Tongue (tissue), 2 donors: ENCODE results near the gene PROX1. TPM values are rescaled to one million over a fixed set of nuclear protein-coding genes. Genes with fewer than 3 reads are reported as not detected.

Experiments
- DNase-seq: peaks from one replicate; pipeline ENCODE4 v3.0.0-alpha.2; 2015
- total RNA-seq: library from RNA; depleted of rRNA; stranded (reverse); fragments of >200 nt; gene quantifications from one replicate; pipeline ENCODE4 v1.2.3, GENCODE V29; 2014

The PROX1 gene
- total RNA-seq, 1 donor from 2014 or later: 15.6 TPM

GRCh38 chr1:213980906-213981305, 6.9 kb upstream of the PROX1 start:
- DNase-seq: no peak

- DNase-seq: no peak
Measured at GRCh38 chr1:213982289-213982671, 5.5 kb upstream of the PROX1 start.

GRCh38 chr1:213982672-213983492, 4.9 kb upstream of the PROX1 start:
- DNase-seq: peak; percentile 72

GRCh38 chr1:213983493-213984386, 4.0 kb upstream of the PROX1 start:
- DNase-seq: peak; percentile 28

- peak; percentile 54 for DNase-seq
Measured at GRCh38 chr1:213984387-213985208, 3.2 kb upstream of the PROX1 start.

GRCh38 chr1:213985209-213986019, 2.4 kb upstream of the PROX1 start:
- no peak for DNase-seq

- DNase-seq: peak; percentile 47
Measured at GRCh38 chr1:213986020-213986924, 1.5 kb upstream of the PROX1 start.

GRCh38 chr1:213986925-213987250, 885 bp upstream of the PROX1 start:
- DNase-seq: no peak

- peak; percentile 98 for DNase-seq
Measured at GRCh38 chr1:213987422-213987926, 299 bp upstream of the PROX1 start.

- peak; percentile 78 for DNase-seq
Measured at GRCh38 chr1:213988507-213989001, 781 bp downstream of the PROX1 start.

GRCh38 chr1:213989002-213989855, 1.5 kb downstream of the PROX1 start:
- DNase-seq: peak; percentile 61

GRCh38 chr1:213993929-213994328, 6.2 kb downstream of the PROX1 start:
- no peak for DNase-seq

GRCh38 chr1:213994888-213995287, 7.1 kb downstream of the PROX1 start:
- DNase-seq: no peak

- no peak for DNase-seq
Measured at GRCh38 chr1:213995603-213996002, 7.8 kb downstream of the PROX1 start.

- peak; percentile 90 for DNase-seq
Measured at GRCh38 chr1:213996320-213997037, 8.7 kb downstream of the PROX1 start.

GRCh38 chr1:213997038-213997771, 9.4 kb downstream of the PROX1 start:
- DNase-seq: peak; percentile 93

- no peak for DNase-seq
Measured at GRCh38 chr1:213997772-213998107, 10.0 kb downstream of the PROX1 start.

GRCh38 chr1:213998785-213999184, 11.0 kb downstream of the PROX1 start:
- DNase-seq: no peak
